HG03457 (cell line): Measurements from ENCODE around the gene SERHL2.
"Not testable (repeated sequence)": the region's sequence is repeated elsewhere in the genome, so short reads cannot be mapped to it uniquely, and the experiment has no call there.

ENCODE experiments used
- ATAC-seq: cut with Tn5 transposase; IDR thresholded peaks from one replicate; pipeline ENCODE4 v1.9.1; 2021; ENCODE audit warnings: moderate number of reproducible peaks; ENCODE audit not compliant: unreplicated experiment

The SERHL2 gene

GRCh38 chr22:42603427-42603826, 49.7 kb downstream of the SERHL2 start:
- ATAC-seq, result no peak

GRCh38 chr22:42604403-42604802, 50.6 kb downstream of the SERHL2 start:
- ATAC-seq, result no peak

GRCh38 chr22:42607641-42608040, 53.9 kb downstream of the SERHL2 start:
- ATAC-seq, result not testable (repeated sequence)

GRCh38 chr22:42608136-42608822, 54.5 kb downstream of the SERHL2 start:
- ATAC-seq, result no peak

- no peak for ATAC-seq
Observed at GRCh38 chr22:42608823-42609361, 55.1 kb downstream of the SERHL2 start.

GRCh38 chr22:42610186-42610585, 56.4 kb downstream of the SERHL2 start:
- no peak for ATAC-seq

- ATAC-seq, result no peak
Observed at GRCh38 chr22:42611051-42611450, 57.3 kb downstream of the SERHL2 start.

GRCh38 chr22:42612336-42612735, 58.6 kb downstream of the SERHL2 start:
- ATAC-seq, result no peak

- no peak for ATAC-seq
Observed at GRCh38 chr22:42613872-42614301, 60.1 kb downstream of the SERHL2 start.

- peak; percentile 52 for ATAC-seq
Observed at GRCh38 chr22:42614312-42615091, 60.7 kb downstream of the SERHL2 start, which contains the start of gene POLDIP3. POLDIP3 (minus strand) TSS chr22:42614883; CDS start chr22:42614857, 26 bp downstream.

GRCh38 chr22:42615092-42615859, 61.5 kb downstream of the SERHL2 start:
- peak; percentile 42 for ATAC-seq

- ATAC-seq, result not testable (repeated sequence)
Observed at GRCh38 chr22:42615860-42616175, 62.1 kb downstream of the SERHL2 start.

GRCh38 chr22:42617155-42617983, 63.6 kb downstream of the SERHL2 start:
- ATAC-seq, result no peak

- ATAC-seq, result no peak
Observed at GRCh38 chr22:42619261-42620063, 65.7 kb downstream of the SERHL2 start.

GRCh38 chr22:42620084-42620483, 66.3 kb downstream of the SERHL2 start:
- ATAC-seq, result no peak

GRCh38 chr22:42621505-42622002, 67.8 kb downstream of the SERHL2 start:
- ATAC-seq, result no peak

GRCh38 chr22:42622061-42622710, 68.4 kb downstream of the SERHL2 start:
- no peak for ATAC-seq

GRCh38 chr22:42623301-42623751, 69.6 kb downstream of the SERHL2 start:
- ATAC-seq, result no peak
